ENCODE results near the gene PLA2G12B.

DNA sequence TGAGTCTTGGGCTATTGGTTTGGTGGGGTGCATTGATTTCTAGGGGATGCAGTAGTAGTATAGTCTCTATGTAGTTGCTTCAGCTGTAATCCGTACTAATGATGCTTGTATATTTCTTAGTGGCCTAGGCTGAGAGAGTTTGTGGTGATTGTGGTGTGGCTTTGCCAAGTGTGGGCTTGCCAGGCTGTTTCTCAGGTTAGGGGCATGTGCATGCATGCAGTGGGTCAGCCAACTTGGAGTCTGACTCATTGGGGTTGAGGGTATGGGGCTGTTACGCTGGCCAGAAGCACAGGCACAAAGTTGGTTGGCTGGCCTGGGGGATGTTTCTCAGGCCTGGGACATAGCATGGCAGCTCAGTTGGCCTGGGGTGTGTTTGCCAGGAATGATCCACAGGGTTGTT, 25.7 kb upstream of the PLA2G12B start:
- TF ChIP-seq, protein P1, sequence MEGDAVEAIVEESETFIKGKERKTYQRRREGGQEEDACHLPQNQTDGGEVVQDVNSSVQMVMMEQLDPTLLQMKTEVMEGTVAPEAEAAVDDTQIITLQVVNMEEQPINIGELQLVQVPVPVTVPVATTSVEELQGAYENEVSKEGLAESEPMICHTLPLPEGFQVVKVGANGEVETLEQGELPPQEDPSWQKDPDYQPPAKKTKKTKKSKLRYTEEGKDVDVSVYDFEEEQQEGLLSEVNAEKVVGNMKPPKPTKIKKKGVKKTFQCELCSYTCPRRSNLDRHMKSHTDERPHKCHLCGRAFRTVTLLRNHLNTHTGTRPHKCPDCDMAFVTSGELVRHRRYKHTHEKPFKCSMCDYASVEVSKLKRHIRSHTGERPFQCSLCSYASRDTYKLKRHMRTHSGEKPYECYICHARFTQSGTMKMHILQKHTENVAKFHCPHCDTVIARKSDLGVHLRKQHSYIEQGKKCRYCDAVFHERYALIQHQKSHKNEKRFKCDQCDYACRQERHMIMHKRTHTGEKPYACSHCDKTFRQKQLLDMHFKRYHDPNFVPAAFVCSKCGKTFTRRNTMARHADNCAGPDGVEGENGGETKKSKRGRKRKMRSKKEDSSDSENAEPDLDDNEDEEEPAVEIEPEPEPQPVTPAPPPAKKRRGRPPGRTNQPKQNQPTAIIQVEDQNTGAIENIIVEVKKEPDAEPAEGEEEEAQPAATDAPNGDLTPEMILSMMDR (IDR thresholded peaks at IDR 0.05; ENCODE audit: insufficient read depth, low read length, poor library complexity, severe bottlenecking): no peak
- no peak for TF ChIP-seq EZH2phosphoT487 (conservative IDR thresholded peaks at IDR 0.05; ENCODE audit: low read length)

All from SU-DHL-6 (cell line).